HG02642 (cell line): ENCODE results near the gene MAGI2.

ENCODE experiments used
- ATAC-seq: cut with Tn5 transposase; IDR thresholded peaks from one replicate; pipeline ENCODE4 v1.9.1; 2021; ENCODE audit warnings: mild to moderate bottlenecking; ENCODE audit not compliant: unreplicated experiment, poor library complexity

Gene MAGI2

GRCh38 chr7:78412216-78412858 lies 1041.1 kb downstream of the MAGI2 start:
- ATAC-seq, result no peak

GRCh38 chr7:78407031-78407430 lies 1046.4 kb downstream of the MAGI2 start:
- ATAC-seq, result no peak

GRCh38 chr7:78406531-78406930 lies 1046.9 kb downstream of the MAGI2 start:
- no peak for ATAC-seq

GRCh38 chr7:78402096-78402495 lies 1051.4 kb downstream of the MAGI2 start:
- no peak for ATAC-seq

- ATAC-seq, result no peak
Measured at GRCh38 chr7:78400038-78400437, 1053.4 kb downstream of the MAGI2 start.

GRCh38 chr7:78399033-78399769 lies 1054.3 kb downstream of the MAGI2 start:
- no peak for ATAC-seq

- ATAC-seq, result no peak
Measured at GRCh38 chr7:78398576-78398975, 1054.9 kb downstream of the MAGI2 start.

GRCh38 chr7:78398081-78398480 lies 1055.4 kb downstream of the MAGI2 start:
- ATAC-seq, result no peak

- ATAC-seq, result no peak
Measured at GRCh38 chr7:78396210-78396609, 1057.3 kb downstream of the MAGI2 start.

- no peak for ATAC-seq
Measured at GRCh38 chr7:78395298-78396036, 1058.0 kb downstream of the MAGI2 start.

GRCh38 chr7:78389022-78389421 lies 1064.4 kb downstream of the MAGI2 start:
- no peak for ATAC-seq

GRCh38 chr7:78386520-78386919 lies 1066.9 kb downstream of the MAGI2 start:
- no peak for ATAC-seq

GRCh38 chr7:78383096-78383880 lies 1070.2 kb downstream of the MAGI2 start:
- no peak for ATAC-seq

- ATAC-seq, result no peak
Measured at GRCh38 chr7:78379148-78379547, 1074.3 kb downstream of the MAGI2 start.

- no peak for ATAC-seq
Measured at GRCh38 chr7:78377532-78377931, 1075.9 kb downstream of the MAGI2 start.

- ATAC-seq, result no peak
Measured at GRCh38 chr7:78370936-78371335, 1082.5 kb downstream of the MAGI2 start.

- no peak for ATAC-seq
Measured at GRCh38 chr7:78368771-78369170, 1084.7 kb downstream of the MAGI2 start.

GRCh38 chr7:78367280-78367773 lies 1086.1 kb downstream of the MAGI2 start:
- ATAC-seq, result no peak

- no peak for ATAC-seq
Measured at GRCh38 chr7:78363866-78364265, 1089.6 kb downstream of the MAGI2 start.

GRCh38 chr7:78359836-78360235 lies 1093.6 kb downstream of the MAGI2 start:
- ATAC-seq, result no peak
